Spleen (tissue), 11 donors: ENCODE results near the gene CAPSL. TPM values are rescaled to one million over a fixed set of nuclear protein-coding genes. Genes with fewer than 3 reads are reported as not detected.

Experiments
- DNase-seq: peaks from one replicate; pipeline ENCODE4 v3.0.0-alpha.2; 2020
- H3K27ac ChIP-seq, 8 donors: fragments of 200-600 bp; sonication (generic) in 7 of 8; 1 replicate in 4 of 8; 2 replicates in 4 of 8; pipeline versions ENCODE4 v1.5.0 to v1.8.0; 2016 to 2021; ENCODE audit warnings: inconsistent platforms in 4 of 8, mild to moderate bottlenecking in 4 of 8, moderate library complexity in 1 of 8
- H3K27me3 ChIP-seq, 7 donors: fragments of 200-600 bp; sonication (generic) in 6 of 7; replicated peaks in 1 of 7; 1 replicate in 4 of 7; 2 replicates in 3 of 7; pipeline versions ENCODE4 v1.5.0 to v1.8.0; 2016 to 2021; ENCODE audit warnings: inconsistent platforms in 3 of 7, mild to moderate bottlenecking in 1 of 7
- H3K36me3 ChIP-seq, 6 donors: fragments of 200-600 bp; sonication (generic) in 5 of 6; 1 replicate in 4 of 6; 2 replicates in 2 of 6; pipeline versions ENCODE4 v1.5.0 to v1.8.0; 2016 to 2021; ENCODE audit warnings: inconsistent platforms in 2 of 6
- H3K4me1 ChIP-seq, 6 donors: fragments of 200-600 bp; sonication (generic) in 5 of 6; 1 replicate in 3 of 6; 2 replicates in 3 of 6; pipeline versions ENCODE4 v1.5.0 to v1.8.0; 2016 to 2021; ENCODE audit warnings: inconsistent platforms in 3 of 6
- H3K4me3 ChIP-seq, 8 donors: fragments of 200-600 bp; sonication (generic) in 7 of 8; 1 replicate in 4 of 8; 2 replicates in 4 of 8; pipeline versions ENCODE4 v1.5.0 to v1.8.0; 2016 to 2021; ENCODE audit warnings: inconsistent platforms in 4 of 8, mild to moderate bottlenecking in 4 of 8, moderate library complexity in 2 of 8
- H3K9me3 ChIP-seq, 8 donors: fragments of 200-600 bp; sonication (generic) in 7 of 8; 1 replicate in 4 of 8; 2 replicates in 4 of 8; pipeline versions ENCODE4 v1.5.0 to v1.8.0; 2016 to 2021; ENCODE audit warnings: inconsistent platforms in 4 of 8
- POLR2A ChIP-seq, 3 donors: fragments of 450-650 bp; IDR thresholded peaks; one replicate each; pipeline ENCODE4 v1.5.1; 2017; ENCODE audit warnings: antibody characterized with exemption in 3 of 3, mild to moderate bottlenecking in 1 of 3
- POLR2AphosphoS5 ChIP-seq, 3 donors: sonication (generic); formaldehyde crosslinking; IDR thresholded peaks; one replicate each; pipeline ENCODE4 v1.5.1; 2017; ENCODE audit warnings: antibody characterized with exemption in 3 of 3
- WGBS, 5 donors: extraction: QIAGEN DNeasy Blood & Tissue Kit in 3 of 5; methylation state at CpG; one replicate each; pipeline versions ENCODE4 v1.1.5 to v1.1.7; 2013 to 2018; 5-methylcytosine and 5-hydroxymethylcytosine counted together
- intact Hi-C: fragments of 100-400 bp; cut with DNase I; formaldehyde crosslinking; loops from one replicate; pipeline ENCODE4 v1.15.0; 2023; ENCODE audit warnings: low total_unique reads
- polyA plus RNA-seq, 3 donors: library from polyadenylated mRNA; stranded (reverse); fragments of 200-250 nt; gene quantifications; one replicate each; pipeline ENCODE4 v1.2.1, GENCODE V29; 2013
- total RNA-seq, 7 donors: library from RNA; depleted of rRNA in 3 of 7; stranded (reverse); fragments of >200 nt in 3 of 7; fragmentation: NEBNext Ultra II Directional in 4 of 7; extraction: Animal tissue kit (Norgen Biotek cat#: 25700) in 4 of 7; gene quantifications; one replicate each; pipeline versions ENCODE4 v1.1.0 to v1.2.1, GENCODE V29; 2016 to 2021
- TF ChIP-seq, protein P1 (sequence below), 11 experiments: fragments of 200-600 bp in 7 of 11; fragments of 450-650 bp in 4 of 11; sonication (generic) in 4 of 11; IDR thresholded peaks in 8 of 11; conservative IDR thresholded peaks in 3 of 11; 1 replicate in 7 of 11; 2 replicates in 4 of 11; pipeline versions ENCODE4 v1.4.0 to v1.8.0; 2016 to 2021; ENCODE audit warnings: antibody characterized with exemption in 11 of 11, inconsistent platforms in 4 of 11, mild to moderate bottlenecking in 1 of 11
- donor health status: healthy with polysubstance abuse.
- donor health status: DM: no; HTN: no; CAD: no; lungs with moderate emphysema.
- donor health status: DM: no; HTN: no; CAD: no.
- donor health status: Bipolar disorder and iron deficiency.
- donor health status: healthy.
- donor health status: DM: no; HTN: no; CAD: no.
- donor health status: DM: yes; HTN: yes; CAD: no.

Gene CAPSL
- total and polyA plus RNA-seq, 10 donors = not detected

DNA sequence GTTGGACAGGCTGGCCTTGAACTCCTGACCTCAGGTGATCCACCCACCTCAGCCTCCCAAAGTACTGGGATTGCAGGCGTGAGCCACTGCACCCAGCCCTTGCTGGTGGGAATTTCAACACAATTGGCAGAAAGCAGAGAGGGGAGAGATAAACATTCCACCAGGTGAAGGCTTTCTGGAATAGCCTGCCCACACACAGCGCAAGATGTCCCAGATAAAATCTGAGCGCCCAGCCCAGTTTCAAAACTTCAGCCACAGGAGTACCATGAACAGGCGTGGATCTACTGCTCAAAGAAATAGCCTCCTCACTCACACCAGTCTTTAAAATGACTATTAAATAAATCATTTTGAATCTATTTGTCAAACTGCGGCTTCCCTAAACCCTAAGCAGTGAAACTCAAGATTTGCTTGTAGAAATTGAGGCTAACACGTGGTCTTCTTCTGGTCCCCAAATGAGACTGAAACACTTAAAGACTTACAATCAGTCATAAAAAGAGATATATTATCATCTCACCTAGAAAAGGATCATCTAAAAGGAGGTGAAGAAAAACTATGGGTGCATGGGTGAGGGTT is 34.7 kb downstream of the CAPSL start:
- no peak overlapping the region for H3K4me3 ChIP-seq
- no peak overlapping the region for H3K27ac ChIP-seq
- peaks cover 0 to 11% (median 0%) of the 10 kb centered on the region in 8 donors for H3K9me3 ChIP-seq
- no peaks in the 10 kb centered on the region for H3K27me3 ChIP-seq
- H3K4me1 ChIP-seq = peaks cover 0 to 5% (median 0%) of the 10 kb centered on the region in 6 donors
- TF ChIP-seq, protein P1, sequence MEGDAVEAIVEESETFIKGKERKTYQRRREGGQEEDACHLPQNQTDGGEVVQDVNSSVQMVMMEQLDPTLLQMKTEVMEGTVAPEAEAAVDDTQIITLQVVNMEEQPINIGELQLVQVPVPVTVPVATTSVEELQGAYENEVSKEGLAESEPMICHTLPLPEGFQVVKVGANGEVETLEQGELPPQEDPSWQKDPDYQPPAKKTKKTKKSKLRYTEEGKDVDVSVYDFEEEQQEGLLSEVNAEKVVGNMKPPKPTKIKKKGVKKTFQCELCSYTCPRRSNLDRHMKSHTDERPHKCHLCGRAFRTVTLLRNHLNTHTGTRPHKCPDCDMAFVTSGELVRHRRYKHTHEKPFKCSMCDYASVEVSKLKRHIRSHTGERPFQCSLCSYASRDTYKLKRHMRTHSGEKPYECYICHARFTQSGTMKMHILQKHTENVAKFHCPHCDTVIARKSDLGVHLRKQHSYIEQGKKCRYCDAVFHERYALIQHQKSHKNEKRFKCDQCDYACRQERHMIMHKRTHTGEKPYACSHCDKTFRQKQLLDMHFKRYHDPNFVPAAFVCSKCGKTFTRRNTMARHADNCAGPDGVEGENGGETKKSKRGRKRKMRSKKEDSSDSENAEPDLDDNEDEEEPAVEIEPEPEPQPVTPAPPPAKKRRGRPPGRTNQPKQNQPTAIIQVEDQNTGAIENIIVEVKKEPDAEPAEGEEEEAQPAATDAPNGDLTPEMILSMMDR (IDR thresholded peaks at IDR 0.05 in 8 of 11, conservative IDR thresholded peaks at IDR 0.05 in 3 of 11) = no peak
- TF ChIP-seq POLR2A (IDR thresholded peaks at IDR 0.05) (no peak), POLR2AphosphoS5 (IDR thresholded peaks at IDR 0.05) (no peak)
- intact Hi-C loops = no loop called here
- no peak for DNase-seq
- H3K36me3 ChIP-seq = no peaks in the 10 kb centered on the region
- WGBS, 5 donors = 84 to 91% (median 87%) methylated on average over 6 of the region's 6 CpGs

DNA sequence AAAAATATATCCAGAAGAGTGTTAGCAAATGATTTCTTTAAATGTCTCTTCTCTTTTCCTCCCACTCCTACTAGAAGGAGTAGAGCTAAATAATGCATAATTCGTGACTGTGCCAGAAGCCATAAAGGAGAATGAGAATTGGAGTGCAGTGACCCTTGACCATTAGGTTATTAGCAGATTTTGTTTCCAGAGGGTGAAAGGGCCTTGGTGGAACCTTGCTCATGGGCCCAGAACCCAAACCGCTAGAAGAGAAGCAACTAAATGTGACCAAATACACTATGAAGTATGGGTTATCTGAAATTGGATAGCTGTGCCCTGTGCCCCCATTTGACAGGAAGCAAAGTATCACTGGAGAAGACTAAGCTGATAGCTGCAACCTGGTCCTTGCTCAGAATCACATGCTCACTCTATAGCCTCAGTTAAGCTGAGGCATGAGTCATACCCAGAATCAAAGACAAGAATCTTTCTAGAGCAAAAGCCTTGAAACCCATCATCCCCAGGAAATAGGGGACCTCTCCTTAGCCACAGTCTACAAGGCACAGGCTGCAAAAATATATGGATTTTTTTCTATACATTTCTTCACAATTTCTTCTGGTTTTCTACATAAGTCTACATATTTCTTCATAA is 36.3 kb downstream of the CAPSL start:
- Histone ChIP-seq H3K36me3 (no peaks in the 10 kb centered on the region), H3K4me1 (peaks cover 0 to 5% (median 0%) of the 10 kb centered on the region in 6 donors), H3K27ac (no peak overlapping the region), H3K4me3 (no peak overlapping the region), H3K27me3 (no peaks in the 10 kb centered on the region), H3K9me3 (peaks cover 0 to 11% (median 0%) of the 10 kb centered on the region in 8 donors)
- TF ChIP-seq, protein P1 (IDR thresholded peaks at IDR 0.05 in 8 of 11, conservative IDR thresholded peaks at IDR 0.05 in 3 of 11) = no peak
- TF ChIP-seq POLR2AphosphoS5 (IDR thresholded peaks at IDR 0.05) (no peak), POLR2A (IDR thresholded peaks at IDR 0.05) (no peak)
- 59 to 80% (median 72%) methylated on average over 2 of the region's 2 CpGs for WGBS, 5 donors
- DNase-seq = no peak
- intact Hi-C loops = no loop called here

DNA sequence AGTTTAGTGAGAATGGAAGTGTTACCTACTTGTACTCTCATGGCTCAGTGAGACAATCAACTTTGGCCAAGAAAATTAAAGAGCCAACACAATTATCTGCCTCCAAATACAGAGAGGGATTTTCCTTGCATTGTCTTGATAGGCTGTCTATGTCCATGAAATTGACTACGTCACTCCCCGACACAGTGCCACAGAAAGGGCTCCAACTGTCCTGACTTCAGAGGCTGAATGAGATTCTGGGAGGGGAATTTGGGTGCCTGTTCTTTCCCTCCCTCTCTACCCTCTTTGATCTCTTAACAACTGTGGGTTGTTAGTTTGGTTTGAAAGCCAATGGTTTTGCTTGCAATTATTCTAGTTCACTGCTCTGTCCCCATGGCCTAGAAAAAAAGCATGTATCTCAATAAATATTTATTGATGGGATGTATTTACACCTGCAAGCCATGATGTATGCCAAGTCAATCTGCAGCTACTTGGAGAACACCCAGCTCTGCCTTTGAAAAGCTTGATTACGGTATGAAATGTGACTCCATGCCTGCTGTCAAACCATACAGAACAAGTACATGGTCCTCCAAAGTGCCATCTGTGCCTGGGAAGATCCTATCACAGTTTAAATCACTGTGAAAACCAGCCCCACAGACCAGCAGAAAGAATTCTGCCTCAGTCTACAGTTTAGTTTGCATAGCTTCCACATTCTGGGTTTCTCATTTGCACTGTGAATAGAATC is 37.3 kb downstream of the CAPSL start:
- DNase-seq = no peak
- Histone ChIP-seq H3K9me3 (peaks cover 0 to 11% (median 0%) of the 10 kb centered on the region in 8 donors), H3K27me3 (no peaks in the 10 kb centered on the region), H3K36me3 (no peaks in the 10 kb centered on the region), H3K4me3 (no peak overlapping the region), H3K27ac (no peak overlapping the region), H3K4me1 (peaks cover 0 to 5% (median 0%) of the 10 kb centered on the region in 6 donors)
- 78 to 96% (median 88%) methylated on average over 3 of the region's 3 CpGs for WGBS, 5 donors
- intact Hi-C loops = no loop called here
- TF ChIP-seq POLR2AphosphoS5 (IDR thresholded peaks at IDR 0.05) (no peak), POLR2A (IDR thresholded peaks at IDR 0.05) (no peak)
- TF ChIP-seq, protein P1 (IDR thresholded peaks at IDR 0.05 in 8 of 11, conservative IDR thresholded peaks at IDR 0.05 in 3 of 11) = no peak

DNA sequence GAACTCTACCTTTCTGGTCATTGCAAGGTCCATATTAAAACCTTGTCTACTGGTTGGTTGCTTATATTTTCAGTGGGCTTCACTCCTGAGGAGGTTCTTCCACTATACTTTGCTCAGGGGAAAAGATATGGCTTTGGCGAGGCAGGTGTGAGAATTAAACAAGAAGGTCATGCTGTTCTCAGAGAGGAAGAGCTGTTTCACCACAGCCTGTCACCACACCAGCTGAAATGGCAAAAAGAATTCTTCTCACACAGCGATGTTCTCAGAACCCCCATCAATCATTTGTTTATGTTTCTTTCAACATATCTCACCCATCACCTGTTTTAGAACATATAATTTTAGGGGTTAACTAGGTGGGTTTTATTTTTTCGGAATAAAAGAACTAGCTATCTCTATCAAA is 38.6 kb downstream of the CAPSL start:
- TF ChIP-seq POLR2A (IDR thresholded peaks at IDR 0.05) = no peak
- TF ChIP-seq, protein P1 (IDR thresholded peaks at IDR 0.05 in 8 of 11, conservative IDR thresholded peaks at IDR 0.05 in 3 of 11) = no peak
- TF ChIP-seq POLR2AphosphoS5 (IDR thresholded peaks at IDR 0.05) = no peak
- Histone ChIP-seq H3K4me3 (no peak overlapping the region), H3K4me1 (peaks cover 0 to 5% (median 0%) of the 10 kb centered on the region in 6 donors), H3K27ac (peak overlapping the region in 3 of 8 donors; percentile 8 to 22 (median 16)), H3K9me3 (peaks cover 0 to 11% (median 0%) of the 10 kb centered on the region in 8 donors), H3K36me3 (no peaks in the 10 kb centered on the region), H3K27me3 (no peaks in the 10 kb centered on the region)
- WGBS, 5 donors = 19 to 31% (median 23%) methylated on average over 3 of the region's 3 CpGs
- no peak for DNase-seq
- intact Hi-C loops = no loop called here
